Naive thymus-derived CD4-positive, alpha-beta T cell (primary cell): ENCODE measurements around the gene PAQR8. TPM values are rescaled to one million over a fixed set of nuclear protein-coding genes. Genes with fewer than 3 reads are reported as not detected.
A peak's percentile ranks its signal among the peaks of the same experiment; 100 is the strongest.

Experiments
- ATAC-seq: fragments of 150-1000 bp; cut with Tn5 transposase; 2 replicates; pipeline ENCODE4 v1.10.0; 2021; ENCODE audit warnings: mild to moderate bottlenecking, moderate library complexity
- CTCF ChIA-PET: fragments of 350-600 bp; sonication (Branson Sonifier 250); formaldehyde crosslinking; loops from one replicate; lab custom pipeline; 2021; ENCODE audit warnings: antibody characterized with exemption; lab: Charles Lee
- POLR2A ChIA-PET: fragments of 350-600 bp; sonication (Branson Sonifier 250); formaldehyde crosslinking; loops from one replicate; lab custom pipeline; 2021; ENCODE audit warnings: antibody characterized with exemption, inconsistent platforms; lab: Charles Lee
- DNase-seq, 9 donors: peaks; one replicate each; pipeline versions ENCODE4 v3.0.0 to v3.0.0-alpha.2; 2020 to 2022; ENCODE audit warnings: mixed read lengths in 1 of 9
- H3K27ac ChIP-seq: one replicate; pipeline ENCODE4 v1.7.0; 2013; ENCODE audit warnings: mild to moderate bottlenecking, low read depth, low read length, moderate library complexity
- H3K27me3 ChIP-seq, 2 donors: one replicate each; pipeline ENCODE4 v1.7.0; 2013; ENCODE audit warnings: low read length in 2 of 2, mild to moderate bottlenecking in 2 of 2, moderate library complexity in 2 of 2; ENCODE audit not compliant: control insufficient read depth in 2 of 2, insufficient read depth in 2 of 2
- H3K36me3 ChIP-seq, 3 experiments: 1 replicate in 2 of 3; 2 replicates in 1 of 3; pipeline ENCODE4 v1.7.0; 2013; ENCODE audit warnings: low read length in 3 of 3, mild to moderate bottlenecking in 3 of 3, moderate library complexity in 1 of 3; ENCODE audit not compliant: insufficient read depth in 3 of 3, control insufficient read depth in 2 of 3
- H3K4me1 ChIP-seq, 2 donors: one replicate each; pipeline ENCODE4 v1.7.0; 2013; ENCODE audit warnings: low read length in 2 of 2, mild to moderate bottlenecking in 2 of 2, moderate library complexity in 1 of 2; ENCODE audit not compliant: control insufficient read depth in 2 of 2, insufficient read depth in 2 of 2
- H3K4me3 ChIP-seq: 2 replicates; pipeline ENCODE4 v1.7.0; 2013; ENCODE audit warnings: mild to moderate bottlenecking, low read length
- H3K9me3 ChIP-seq, 3 experiments: 1 replicate in 2 of 3; 2 replicates in 1 of 3; pipeline ENCODE4 v1.7.0; 2013; ENCODE audit warnings: low read length in 3 of 3; ENCODE audit not compliant: control insufficient read depth in 2 of 3
- H3K27ac Mint-ChIP-seq, 9 donors: one replicate each; pipeline ENCODE4 v1.8.0; 2020 to 2022; ENCODE audit warnings: mixed read lengths in 9 of 9, mild to moderate bottlenecking in 8 of 9, moderate library complexity in 5 of 9, inconsistent platforms in 2 of 9
- H3K27me3 Mint-ChIP-seq, 5 donors: one replicate each; pipeline ENCODE4 v1.8.0; 2021 to 2022; ENCODE audit warnings: mixed read lengths in 5 of 5, mild to moderate bottlenecking in 1 of 5
- H3K36me3 Mint-ChIP-seq, 5 donors: one replicate each; pipeline ENCODE4 v1.8.0; 2020 to 2022; ENCODE audit warnings: mixed read lengths in 5 of 5, mild to moderate bottlenecking in 3 of 5, inconsistent platforms in 1 of 5
- H3K4me1 Mint-ChIP-seq, 7 donors: one replicate each; pipeline ENCODE4 v1.8.0; 2020 to 2022; ENCODE audit warnings: mixed read lengths in 7 of 7, mild to moderate bottlenecking in 3 of 7, inconsistent platforms in 1 of 7
- H3K4me3 Mint-ChIP-seq, 10 donors: one replicate each; pipeline ENCODE4 v1.8.0; 2020 to 2022; ENCODE audit warnings: mild to moderate bottlenecking in 10 of 10, mixed read lengths in 10 of 10, moderate library complexity in 6 of 10, inconsistent platforms in 2 of 10
- H3K9me3 Mint-ChIP-seq, 11 donors: one replicate each; pipeline ENCODE4 v1.8.0; 2020 to 2022; ENCODE audit warnings: mixed read lengths in 11 of 11, mild to moderate bottlenecking in 4 of 11, inconsistent platforms in 1 of 11, moderate library complexity in 1 of 11
- intact Hi-C, 2 donors: fragments of 100-400 bp; cut with micrococcal nuclease; formaldehyde crosslinking; loops; one replicate each; pipeline ENCODE4 v1.15.1; 2023
- polyA plus RNA-seq, 2 donors: library from polyadenylated mRNA; unstranded; fragments of 300-500 nt; fragmentation: Illumina TruSeq; gene quantifications; one replicate each; pipeline ENCODE4 v1.2.3, GENCODE V29; 2021
- total RNA-seq, 6 experiments: library from RNA in 5 of 6; stranded (reverse) in 5 of 6; gene quantifications; 1 replicate in 5 of 6; 2 replicates in 1 of 6; pipeline ENCODE4 v1.2.3 and lab custom pipeline; 2021 to 2026

Gene PAQR8
- 10 to 100 TPM in 3 of 5 experiments, 1 to 10 TPM in 2; 7.5 to 46.2 (median 21.6) TPM for total RNA-seq
- polyA plus RNA-seq: 10 to 100 TPM; 32.1 to 39.2 TPM
- total RNA-seq (lab: John Stamatoyannopoulos, UW): 24.1 reads per million, percentile 55 among the genes with 10 or more reads in this experiment

- ATAC-seq (peak; percentile 95), DNase-seq (peak; percentile 77 to 89 (median 86))
- peak within 1 kb of the TSS; percentile 83 to 100 (median 98) for H3K4me3 Mint-ChIP-seq
- peak within 1 kb of the TSS; percentile 86 for H3K27ac ChIP-seq
- peaks cover 0 to 9% (median 0%) of the 10 kb centered on the region in 5 donors for H3K27me3 Mint-ChIP-seq
- peaks cover 0 to 9% (median 0%) of the 10 kb centered on the region in 3 experiments for H3K36me3 ChIP-seq
- H3K9me3 ChIP-seq: no peaks in the 10 kb centered on the region
- H3K4me3 ChIP-seq: peak within 1 kb of the TSS; percentile 90
- H3K36me3 Mint-ChIP-seq: peaks cover 0 to 10% (median under 1%) of the 10 kb centered on the region in 5 donors
- POLR2A ChIA-PET: interaction anchor here (0.7 to 9.3 kb wide), 22 partner anchors 10 to 78 kb away, joined by 3 to 92 read pairs (median 6); partner anchors contain the start of gene MCM3
- H3K27ac Mint-ChIP-seq: peak within 1 kb of the TSS; percentile 90 to 99 (median 94)
- H3K9me3 Mint-ChIP-seq: peaks cover 0 to 2% (median 0%) of the 10 kb centered on the region in 11 donors
- intact Hi-C loops: loop anchor here (1.0 to 10.0 kb wide), 17 partner anchors 14 to 1183 kb away; partner anchors contain the start of genes EFHC1 (in 2 of the 2), GCLC (in 1 of the 2), GSTA4 (in 1 of the 2) and MCM3 (in 1 of the 2)
- CTCF ChIA-PET: interaction anchor here (0.7 to 9.4 kb wide), 18 partner anchors 8 to 300 kb away, joined by 3 to 72 read pairs (median 6); partner anchors contain the start of genes MCM3 and TRAM2
- no peaks in the 10 kb centered on the region for H3K27me3 ChIP-seq
- peaks cover 25 to 55% (median 45%) of the 10 kb centered on the region in 7 donors for H3K4me1 Mint-ChIP-seq
- H3K4me1 ChIP-seq: peaks cover 25 to 28% of the 10 kb centered on the region in 2 donors
Observed at GRCh38 chr6:52361945-52362442, at the start of gene PAQR8. TSS of gene PAQR8 (plus strand) at chr6:52362151. CDS start at chr6:52403214, 41,063 bp downstream.

- CTCF ChIA-PET: interaction anchor here (1.5 to 1.6 kb wide), 2 partner anchors 21 to 26 kb away, joined by 4 to 8 read pairs; no protein-coding TSS in a partner anchor
- POLR2A ChIA-PET: interaction anchor here (1.1 to 1.9 kb wide), 5 partner anchors 27 to 87 kb away, joined by 3 to 7 read pairs (median 4); no protein-coding TSS in a partner anchor
- peak overlapping the region in 2 of 10 donors; percentile 4 to 10 for H3K4me3 Mint-ChIP-seq
- H3K27ac Mint-ChIP-seq: peak overlapping the region in 4 of 9 donors; percentile 7 to 96 (median 66)
- Histone ChIP-seq H3K4me3 (no peak overlapping the region), H3K27me3 (no peaks in the 10 kb centered on the region), H3K9me3 (no peaks in the 10 kb centered on the region), H3K36me3 (no peaks in the 10 kb centered on the region), H3K27ac (no peak overlapping the region), H3K4me1 (peaks cover 15 to 33% of the 10 kb centered on the region in 2 donors)
- peaks cover 0 to 2% (median 0%) of the 10 kb centered on the region in 5 donors for H3K36me3 Mint-ChIP-seq
- H3K4me1 Mint-ChIP-seq: peaks cover 27 to 74% (median 63%) of the 10 kb centered on the region in 7 donors
- peaks cover 0 to 4% (median 0%) of the 10 kb centered on the region in 11 donors for H3K9me3 Mint-ChIP-seq
- ATAC-seq (no peak), DNase-seq (no peak)
- intact Hi-C loops: no loop called here
- H3K27me3 Mint-ChIP-seq: no peaks in the 10 kb centered on the region
Observed at GRCh38 chr6:52312461-52312860, 49.5 kb upstream of the PAQR8 start.

GRCh38 chr6:52314752-52315151 is 47.2 kb upstream of the PAQR8 start:
- intact Hi-C loops: no loop called here
- Histone ChIP-seq H3K9me3 (no peaks in the 10 kb centered on the region), H3K27me3 (no peaks in the 10 kb centered on the region), H3K4me3 (no peak overlapping the region), H3K36me3 (no peaks in the 10 kb centered on the region), H3K4me1 (peaks cover 0 to 12% of the 10 kb centered on the region in 2 donors), H3K27ac (no peak overlapping the region)
- Mint-ChIP-seq H3K27me3 (no peaks in the 10 kb centered on the region), H3K9me3 (peaks cover 0 to 4% (median 0%) of the 10 kb centered on the region in 11 donors), H3K36me3 (peaks cover 0 to 2% (median 0%) of the 10 kb centered on the region in 5 donors), H3K4me3 (peak overlapping the region in 1 of 10 donors; percentile 28), H3K27ac (peak overlapping the region in 3 of 9 donors; percentile 1 to 55 (median 53)), H3K4me1 (peaks cover 23 to 71% (median 57%) of the 10 kb centered on the region in 7 donors)
- no peak for ATAC-seq
- ChIA-PET CTCF (no interaction called here), POLR2A (no interaction called here)
- no peak for DNase-seq

GRCh38 chr6:52317211-52317610 is 44.7 kb upstream of the PAQR8 start:
- Mint-ChIP-seq H3K4me1 (peaks cover 16 to 56% (median 41%) of the 10 kb centered on the region in 7 donors), H3K4me3 (no peak overlapping the region), H3K27ac (no peak overlapping the region), H3K27me3 (no peaks in the 10 kb centered on the region), H3K9me3 (no peaks in the 10 kb centered on the region), H3K36me3 (peaks cover 0 to 2% (median 0%) of the 10 kb centered on the region in 5 donors)
- Histone ChIP-seq H3K4me1 (no peaks in the 10 kb centered on the region), H3K9me3 (no peaks in the 10 kb centered on the region), H3K27me3 (no peaks in the 10 kb centered on the region), H3K27ac (no peak overlapping the region), H3K4me3 (no peak overlapping the region), H3K36me3 (no peaks in the 10 kb centered on the region)
- ATAC-seq: no peak
- DNase-seq: no peak
- intact Hi-C loops: loop anchor here in 1 of 2 donors (2.0 kb wide), 1 partner anchor 14 kb away; no protein-coding TSS in a partner anchor
- POLR2A ChIA-PET: interaction anchor here (1.6 kb wide), 1 partner anchor 45 kb away, joined by 8 read pairs; the partner anchor contains the start of gene PAQR8
- CTCF ChIA-PET: interaction anchor here (1.6 kb wide), 1 partner anchor 83 kb away, joined by 5 read pairs; no protein-coding TSS in a partner anchor

GRCh38 chr6:52317841-52318581 is 43.9 kb upstream of the PAQR8 start:
- Mint-ChIP-seq H3K4me1 (peaks cover 13 to 56% (median 41%) of the 10 kb centered on the region in 7 donors), H3K27ac (peak overlapping the region in 2 of 9 donors; percentile 41 to 66), H3K4me3 (no peak overlapping the region), H3K9me3 (no peaks in the 10 kb centered on the region), H3K27me3 (no peaks in the 10 kb centered on the region), H3K36me3 (no peaks in the 10 kb centered on the region)
- peak; percentile 67 for ATAC-seq
- intact Hi-C loops: loop anchor here in 1 of 2 donors (2.0 kb wide), 2 partner anchors 13 kb away; no protein-coding TSS in a partner anchor
- Histone ChIP-seq H3K27ac (no peak overlapping the region), H3K36me3 (no peaks in the 10 kb centered on the region), H3K4me1 (no peaks in the 10 kb centered on the region), H3K27me3 (no peaks in the 10 kb centered on the region), H3K9me3 (no peaks in the 10 kb centered on the region), H3K4me3 (no peak overlapping the region)
- POLR2A ChIA-PET: interaction anchor here (1.0 to 1.6 kb wide), 2 partner anchors 9 to 12 kb away, joined by 3 read pairs; no protein-coding TSS in a partner anchor
- DNase-seq: no peak
- CTCF ChIA-PET: no interaction called here

- no peak overlapping the region for H3K4me3 ChIP-seq
- POLR2A ChIA-PET: interaction anchor here (1.5 kb wide), 1 partner anchor 8 kb away, joined by 3 read pairs; no protein-coding TSS in a partner anchor
- peaks cover 0 to 4% of the 10 kb centered on the region in 2 donors for H3K4me1 ChIP-seq
- Mint-ChIP-seq H3K36me3 (no peaks in the 10 kb centered on the region), H3K27me3 (peaks cover 0 to 4% (median 0%) of the 10 kb centered on the region in 5 donors), H3K27ac (no peak overlapping the region), H3K4me3 (no peak overlapping the region), H3K4me1 (peaks cover 0 to 46% (median 26%) of the 10 kb centered on the region in 7 donors), H3K9me3 (no peaks in the 10 kb centered on the region)
- ATAC-seq (no peak), DNase-seq (no peak)
- H3K27ac ChIP-seq: no peak overlapping the region
- no peaks in the 10 kb centered on the region for H3K9me3 ChIP-seq
- intact Hi-C loops: no loop called here
- H3K36me3 ChIP-seq: no peaks in the 10 kb centered on the region
- CTCF ChIA-PET: no interaction called here
- H3K27me3 ChIP-seq: no peaks in the 10 kb centered on the region
Observed at GRCh38 chr6:52324189-52324588, 37.8 kb upstream of the PAQR8 start.
